Thoracic aorta (tissue), 2 donors: ENCODE measurements around the gene PPP4C. TPM values are rescaled to one million over a fixed set of nuclear protein-coding genes. Genes with fewer than 3 reads are reported as not detected.
"Not testable (repeated sequence)": the region's sequence is repeated elsewhere in the genome, so short reads cannot be mapped to it uniquely, and the experiment has no call there.

Experiments
- ATAC-seq: fragments of 150-250 bp; one replicate; pipeline ENCODE4 v1.8.0; 2017; ENCODE audit warnings: low read depth; ENCODE audit not compliant: insufficient number of reproducible peaks, low FRiP score
- DNase-seq: peaks from one replicate; pipeline ENCODE4 v3.0.0-alpha.2; 2020; ENCODE audit warnings: low spot score
- H3K27ac ChIP-seq, 2 donors: fragments of 200-600 bp; sonication (generic); 1 replicate in 1 of 2; 2 replicates in 1 of 2; pipeline ENCODE4 v1.5.1; 2016; ENCODE audit warnings: mild to moderate bottlenecking in 2 of 2, moderate library complexity in 2 of 2
- H3K27me3 ChIP-seq: fragments of 200-600 bp; sonication (generic); replicated peaks from 2 replicates; pipeline ENCODE4 v1.6.0; 2016; ENCODE audit warnings: mild to moderate bottlenecking; ENCODE audit not compliant: insufficient read depth
- H3K36me3 ChIP-seq: fragments of 200-600 bp; sonication (generic); one replicate; pipeline ENCODE4 v1.5.1; 2016
- H3K4me1 ChIP-seq, 2 donors: fragments of 200-600 bp; sonication (generic); 1 replicate in 1 of 2; 2 replicates in 1 of 2; pipeline versions ENCODE4 v1.5.1 to v1.6.0; 2016; ENCODE audit warnings: low read depth in 2 of 2, mild to moderate bottlenecking in 1 of 2; ENCODE audit not compliant: control insufficient read depth in 1 of 2
- H3K4me3 ChIP-seq: fragments of 200-600 bp; sonication (generic); 2 replicates; pipeline ENCODE4 v1.5.1; 2016; ENCODE audit warnings: mild to moderate bottlenecking
- H3K9me3 ChIP-seq: fragments of 200-600 bp; sonication (generic); 2 replicates; pipeline ENCODE4 v1.5.1; 2016
- total RNA-seq, 2 donors: library from RNA; depleted of rRNA; stranded (reverse); fragments of >200 nt; gene quantifications; one replicate each; pipeline versions ENCODE4 v1.1.0 to v1.2.3, GENCODE V29; 2016
- TF ChIP-seq, protein P1 (sequence below): fragments of 200-600 bp; sonication (generic); IDR thresholded peaks from one replicate; pipeline ENCODE4 v1.5.1; 2019; ENCODE audit warnings: antibody characterized with exemption

The PPP4C gene
- total RNA-seq, 2 donors from 2014 or later, result 37.7 to 54.2 TPM

DNA sequence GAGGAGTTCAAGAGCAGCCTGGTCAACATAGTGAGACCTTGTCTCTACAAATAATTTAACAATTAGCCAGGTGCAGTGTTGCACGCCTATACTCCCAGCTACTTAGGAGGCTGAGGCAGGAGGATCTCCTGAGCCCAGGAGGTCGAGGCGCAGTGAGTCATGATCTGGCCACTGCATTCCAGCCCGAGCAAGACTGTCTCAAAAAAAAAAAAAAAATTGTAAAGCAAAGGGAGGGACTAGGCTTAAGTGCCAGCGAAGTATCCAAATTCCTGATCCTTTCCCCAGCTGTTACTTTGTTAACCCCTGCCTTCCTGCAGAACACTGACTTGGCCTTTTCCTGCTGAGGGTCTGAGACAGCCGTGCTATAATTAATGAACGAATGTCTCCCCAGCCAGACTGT lies 34.9 kb downstream of the PPP4C start:
- ATAC-seq, result no peak
- no peak for DNase-seq
- peaks cover 36% of the 10 kb centered on the region for H3K36me3 ChIP-seq
- H3K4me3 ChIP-seq, result no peak overlapping the region
- H3K9me3 ChIP-seq, result no peaks in the 10 kb centered on the region
- H3K4me1 ChIP-seq, result no peaks in the 10 kb centered on the region
- no peak overlapping the region for H3K27ac ChIP-seq
- H3K27me3 ChIP-seq, result no peaks in the 10 kb centered on the region
- TF ChIP-seq, protein P1, sequence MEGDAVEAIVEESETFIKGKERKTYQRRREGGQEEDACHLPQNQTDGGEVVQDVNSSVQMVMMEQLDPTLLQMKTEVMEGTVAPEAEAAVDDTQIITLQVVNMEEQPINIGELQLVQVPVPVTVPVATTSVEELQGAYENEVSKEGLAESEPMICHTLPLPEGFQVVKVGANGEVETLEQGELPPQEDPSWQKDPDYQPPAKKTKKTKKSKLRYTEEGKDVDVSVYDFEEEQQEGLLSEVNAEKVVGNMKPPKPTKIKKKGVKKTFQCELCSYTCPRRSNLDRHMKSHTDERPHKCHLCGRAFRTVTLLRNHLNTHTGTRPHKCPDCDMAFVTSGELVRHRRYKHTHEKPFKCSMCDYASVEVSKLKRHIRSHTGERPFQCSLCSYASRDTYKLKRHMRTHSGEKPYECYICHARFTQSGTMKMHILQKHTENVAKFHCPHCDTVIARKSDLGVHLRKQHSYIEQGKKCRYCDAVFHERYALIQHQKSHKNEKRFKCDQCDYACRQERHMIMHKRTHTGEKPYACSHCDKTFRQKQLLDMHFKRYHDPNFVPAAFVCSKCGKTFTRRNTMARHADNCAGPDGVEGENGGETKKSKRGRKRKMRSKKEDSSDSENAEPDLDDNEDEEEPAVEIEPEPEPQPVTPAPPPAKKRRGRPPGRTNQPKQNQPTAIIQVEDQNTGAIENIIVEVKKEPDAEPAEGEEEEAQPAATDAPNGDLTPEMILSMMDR, result no peak

- no peak for DNase-seq
These were observed 36.6 kb downstream of the PPP4C start for GRCh38 chr16:30112197-30113030.

DNA sequence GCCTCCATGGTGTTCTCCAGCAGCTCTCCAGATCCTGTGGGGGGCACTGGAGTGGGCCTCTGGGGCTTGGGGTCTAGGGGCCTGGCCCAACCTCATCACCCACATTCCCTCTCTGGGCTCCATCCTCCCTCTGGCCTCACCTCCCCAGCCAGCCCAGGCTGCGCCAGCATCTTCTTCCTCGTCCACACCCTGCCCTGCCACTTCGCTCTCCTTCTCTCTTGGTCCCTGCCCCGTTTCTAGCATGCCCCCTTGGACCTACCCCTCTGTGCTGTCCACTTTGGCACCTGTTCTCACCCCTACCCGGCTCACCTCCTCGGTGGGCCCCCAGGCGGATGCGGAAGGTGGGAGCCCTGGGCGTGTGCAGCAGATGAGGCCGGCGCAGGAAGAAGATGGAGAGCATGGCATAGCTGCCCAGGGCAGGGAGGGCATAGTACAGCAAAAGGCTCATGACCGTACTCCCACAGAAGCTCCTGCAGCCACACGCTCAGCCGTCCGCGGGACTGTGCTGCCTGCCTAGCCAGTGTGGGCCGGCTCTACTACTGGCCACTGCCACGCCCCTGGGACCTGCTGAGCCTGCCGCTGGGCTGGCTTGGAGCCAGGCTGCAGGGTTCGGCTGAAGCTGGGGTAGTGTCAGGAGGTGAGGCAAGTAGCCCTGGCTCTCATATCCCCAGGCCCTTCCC lies 37.4 kb downstream of the PPP4C start, which contains the start of gene GDPD3:
Gene GDPD3 (minus strand): TSS at position 507 of the 680 bp plus-strand sequence. CDS start 59 bp downstream, at position 448.
- no peaks in the 10 kb centered on the region for H3K9me3 ChIP-seq
- no peak within 1 kb of the TSS for H3K4me3 ChIP-seq
- peaks cover 55% of the 10 kb centered on the region for H3K36me3 ChIP-seq
- DNase-seq (no peak), ATAC-seq (no peak)
- no peaks in the 10 kb centered on the region for H3K4me1 ChIP-seq
- no peaks in the 10 kb centered on the region for H3K27me3 ChIP-seq
- TF ChIP-seq, protein P1, result no peak
- H3K27ac ChIP-seq, result no peak within 1 kb of the TSS

More at GRCh38 chr16:30112197-30113030, 36.6 kb downstream of the PPP4C start:
- no peak overlapping the region for H3K4me3 ChIP-seq
- no peak overlapping the region for H3K27ac ChIP-seq
- no peak for ATAC-seq
- H3K27me3 ChIP-seq, result no peaks in the 10 kb centered on the region
- peaks cover 51% of the 10 kb centered on the region for H3K36me3 ChIP-seq
- no peaks in the 10 kb centered on the region for H3K4me1 ChIP-seq
- no peaks in the 10 kb centered on the region for H3K9me3 ChIP-seq
- TF ChIP-seq, protein P1, result peak; percentile 69

- H3K36me3 ChIP-seq, result peaks cover 58% of the 10 kb centered on the region
- no peaks in the 10 kb centered on the region for H3K27me3 ChIP-seq
- H3K27ac ChIP-seq, result no peak overlapping the region
- ATAC-seq, result no peak
- no peak overlapping the region for H3K4me3 ChIP-seq
- H3K4me1 ChIP-seq, result no peaks in the 10 kb centered on the region
- DNase-seq, result no peak
- TF ChIP-seq, protein P1, result no peak
- no peaks in the 10 kb centered on the region for H3K9me3 ChIP-seq
These were observed 38.0 kb downstream of the PPP4C start for GRCh38 chr16:30113711-30114333.

- Histone ChIP-seq H3K4me1 (no peaks in the 10 kb centered on the region), H3K36me3 (peaks cover 60% of the 10 kb centered on the region), H3K4me3 (no peak overlapping the region), H3K27me3 (no peaks in the 10 kb centered on the region), H3K9me3 (no peaks in the 10 kb centered on the region), H3K27ac (no peak overlapping the region)
- ATAC-seq (no peak), DNase-seq (no peak)
- TF ChIP-seq, protein P1, result no peak
These were observed 38.6 kb downstream of the PPP4C start for GRCh38 chr16:30114411-30114810.

GRCh38 chr16:30114833-30115232 lies 39.0 kb downstream of the PPP4C start:
- H3K4me1 ChIP-seq, DNase-seq, H3K9me3 ChIP-seq, H3K27me3 ChIP-seq, H3K27ac ChIP-seq, H3K4me3 ChIP-seq, ATAC-seq: not testable (repeated sequence)
- peaks cover 62% of the 10 kb centered on the region for H3K36me3 ChIP-seq
